GM21360 (cell line): ENCODE data around the gene CDC42EP1.

Experiments
- ATAC-seq: cut with Tn5 transposase; IDR thresholded peaks from one replicate; pipeline ENCODE4 v1.9.1; 2021; ENCODE audit warnings: mild to moderate bottlenecking, moderate library complexity; ENCODE audit not compliant: unreplicated experiment

Gene CDC42EP1

GRCh38 chr22:37559521-37559900, 769 bp upstream of the CDC42EP1 start:
- no peak for ATAC-seq

DNA sequence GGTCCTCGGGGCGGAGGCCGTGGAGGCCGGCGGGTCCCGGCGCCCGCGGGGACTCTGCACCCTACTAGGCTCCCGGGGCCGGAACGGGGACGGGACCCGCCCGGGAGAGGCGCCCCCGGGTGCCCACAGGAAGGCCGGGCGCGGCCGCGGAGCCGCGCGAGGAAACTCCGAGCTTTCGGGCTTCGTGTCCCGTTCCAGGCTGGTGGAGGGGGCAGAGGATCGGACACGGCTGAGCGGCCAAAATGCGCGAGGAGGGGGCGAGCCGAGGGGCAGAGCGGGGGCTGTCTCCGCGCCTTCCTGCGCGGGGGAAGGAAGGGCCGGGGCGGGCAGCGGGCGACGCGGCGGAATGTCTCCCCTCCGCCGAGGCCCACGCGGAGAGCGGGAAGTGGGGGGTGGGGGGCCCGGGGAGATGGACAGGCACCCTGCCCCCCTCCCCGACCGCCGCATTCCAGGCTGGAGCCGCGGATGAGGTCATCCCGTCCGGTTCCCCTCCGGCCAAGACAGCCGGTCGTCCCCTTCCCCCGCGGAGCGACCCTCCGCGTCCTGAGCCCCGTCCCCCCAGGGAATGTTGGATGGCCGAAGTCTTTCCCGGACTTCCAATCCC, 430 bp downstream of the CDC42EP1 start:
- no peak for ATAC-seq

DNA sequence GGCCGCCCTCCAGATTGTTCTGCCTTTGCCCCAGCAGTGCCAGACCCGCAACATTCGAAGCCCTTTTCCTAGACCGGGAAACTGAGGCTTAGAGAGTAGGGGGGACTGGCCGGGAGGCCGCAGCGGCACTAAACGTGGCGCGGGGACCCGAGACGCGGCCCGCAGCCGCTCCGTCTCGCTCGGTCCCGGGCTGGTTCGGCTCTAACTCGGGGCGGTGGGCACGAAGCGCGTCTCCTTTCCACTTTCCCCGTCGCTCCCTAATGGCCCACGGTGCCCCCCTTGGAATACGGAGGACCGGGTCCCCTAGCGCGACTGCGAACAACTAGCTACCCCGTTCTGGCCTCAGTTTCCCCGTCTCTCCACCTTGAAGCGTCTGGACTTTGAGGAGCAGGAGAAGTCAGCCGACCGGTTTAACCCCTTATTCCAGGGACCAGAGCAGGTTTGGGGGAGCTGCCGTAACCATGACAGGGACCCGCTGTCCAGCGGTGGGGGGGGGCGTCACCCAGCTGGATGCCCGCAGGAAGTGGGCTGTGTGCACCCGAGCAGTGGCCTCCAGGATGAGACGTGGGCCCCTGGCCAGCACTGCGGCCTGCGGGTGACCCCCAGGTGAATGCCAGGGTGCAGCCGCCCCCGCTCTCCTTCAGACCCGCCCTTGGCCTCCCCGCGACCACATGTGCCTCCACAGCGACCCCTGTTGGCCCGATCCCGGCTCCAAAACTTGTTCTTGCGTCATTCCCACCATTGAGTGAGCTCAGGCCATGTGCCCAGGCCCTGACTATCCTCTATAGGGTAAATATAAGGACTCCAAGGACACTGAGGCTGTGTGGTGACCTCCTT, 1.1 kb downstream of the CDC42EP1 start:
- no peak for ATAC-seq

GRCh38 chr22:37562049-37562875, 2.0 kb downstream of the CDC42EP1 start:
- ATAC-seq = no peak

DNA sequence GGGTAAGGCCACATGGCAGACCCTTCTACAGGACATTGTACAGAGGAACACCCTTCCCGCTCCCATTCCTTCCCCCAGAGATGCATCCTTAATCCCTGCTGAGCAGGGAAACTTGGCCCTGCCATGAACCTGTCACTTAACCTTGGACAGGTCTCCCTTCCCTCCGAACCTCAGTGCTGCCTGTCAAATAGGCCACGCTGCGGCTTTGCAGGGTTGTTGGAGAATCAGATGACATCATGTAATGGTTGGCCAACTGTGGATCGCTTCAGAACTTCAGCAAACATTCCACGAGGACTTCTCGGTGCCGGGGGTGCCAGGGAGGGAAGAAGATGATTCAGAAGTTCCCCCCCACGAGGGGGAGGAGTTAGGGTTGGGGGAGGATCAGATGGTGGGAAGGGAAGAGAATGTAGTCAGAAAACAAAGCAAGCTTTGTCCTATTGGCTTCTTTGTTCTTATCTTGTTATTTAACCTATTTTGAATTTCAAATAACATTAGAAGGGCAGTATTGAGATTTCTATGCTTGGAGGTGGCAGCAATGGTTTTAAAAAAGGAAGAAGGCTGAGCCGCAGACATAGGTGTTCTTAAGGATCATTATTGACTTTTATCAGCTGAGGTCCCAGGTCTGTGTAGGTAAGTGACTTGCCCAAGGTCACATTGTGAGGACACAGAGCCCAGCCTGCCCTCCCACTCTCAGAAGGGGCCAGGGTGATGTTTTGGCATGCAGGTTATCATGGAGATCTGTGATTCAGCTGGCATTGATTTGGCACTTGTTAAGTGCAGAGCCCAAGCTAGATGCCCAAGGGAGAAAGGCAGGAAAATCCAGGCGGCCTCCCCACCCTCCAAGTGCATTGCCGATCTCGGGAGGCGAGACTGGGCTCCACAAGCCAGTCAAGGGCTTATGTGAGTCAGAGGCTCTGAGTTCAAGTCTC, 3.1 kb downstream of the CDC42EP1 start:
- no peak for ATAC-seq

- no peak for ATAC-seq
Observed at GRCh38 chr22:37564111-37564711, 3.9 kb downstream of the CDC42EP1 start.

DNA sequence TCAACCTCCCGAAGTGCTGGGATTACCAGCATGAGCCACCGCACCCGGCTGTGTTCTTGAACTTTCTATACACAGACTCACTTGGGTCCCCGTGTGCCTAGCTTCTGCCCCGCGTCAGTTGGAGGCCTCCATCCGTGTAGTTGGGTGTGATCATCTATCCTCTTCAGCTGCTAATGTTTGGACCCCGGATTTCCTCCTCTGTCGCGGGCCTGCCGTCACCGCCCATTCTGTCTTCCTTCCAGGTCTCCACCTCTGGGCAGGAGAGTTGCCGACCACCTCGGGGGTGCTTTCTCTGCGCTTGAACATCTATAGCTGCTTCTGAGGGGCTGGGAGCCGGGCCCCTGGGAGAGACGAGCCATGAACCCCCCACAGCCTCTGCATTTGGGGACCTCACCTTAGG, 5.5 kb downstream of the CDC42EP1 start:
- no peak for ATAC-seq

GRCh38 chr22:37566329-37566837, 6.1 kb downstream of the CDC42EP1 start:
- no peak for ATAC-seq

DNA sequence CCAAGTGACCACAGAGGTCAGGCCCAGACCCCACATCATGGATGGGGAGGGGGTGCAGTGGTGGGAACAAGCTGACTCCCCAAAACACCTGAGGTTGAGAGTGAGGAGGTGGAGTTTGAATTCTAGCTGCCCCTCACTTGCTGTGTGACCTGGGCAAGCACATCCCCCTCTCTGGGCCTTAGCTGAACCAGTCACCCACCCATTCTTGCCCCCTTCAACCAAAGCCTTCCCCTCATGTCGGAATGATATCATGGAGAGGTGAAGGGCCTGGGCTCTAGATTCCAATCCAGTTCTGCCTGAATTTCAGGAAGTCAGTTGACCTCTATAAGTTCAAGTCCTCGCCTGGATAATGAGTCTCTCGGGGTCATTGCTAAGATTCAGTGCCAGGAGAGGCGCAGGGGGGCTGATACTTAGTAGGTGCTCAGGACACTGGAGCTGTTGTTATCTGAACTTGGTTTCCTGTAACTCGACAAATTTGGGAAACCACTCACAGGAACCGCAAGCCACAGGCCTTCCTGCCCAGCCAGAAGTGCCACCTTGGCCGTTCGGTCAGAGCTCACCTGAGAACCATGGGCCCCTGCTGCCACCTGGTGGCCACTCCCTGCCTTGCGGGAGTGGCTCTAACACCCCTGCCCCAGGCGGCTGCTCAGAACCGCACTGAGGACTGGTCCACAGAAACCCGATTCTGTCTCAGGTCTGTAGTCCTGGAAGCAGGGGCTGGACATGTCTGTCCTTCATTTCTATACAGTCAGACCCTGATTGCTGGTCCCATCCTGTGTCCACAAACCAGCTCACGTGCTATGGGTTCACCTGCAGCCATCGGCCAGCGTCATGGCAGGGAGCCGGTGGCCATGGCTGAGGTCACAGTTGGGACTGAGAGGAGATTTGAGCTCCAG, 6.9 kb downstream of the CDC42EP1 start:
- peak; percentile 52 for ATAC-seq

DNA sequence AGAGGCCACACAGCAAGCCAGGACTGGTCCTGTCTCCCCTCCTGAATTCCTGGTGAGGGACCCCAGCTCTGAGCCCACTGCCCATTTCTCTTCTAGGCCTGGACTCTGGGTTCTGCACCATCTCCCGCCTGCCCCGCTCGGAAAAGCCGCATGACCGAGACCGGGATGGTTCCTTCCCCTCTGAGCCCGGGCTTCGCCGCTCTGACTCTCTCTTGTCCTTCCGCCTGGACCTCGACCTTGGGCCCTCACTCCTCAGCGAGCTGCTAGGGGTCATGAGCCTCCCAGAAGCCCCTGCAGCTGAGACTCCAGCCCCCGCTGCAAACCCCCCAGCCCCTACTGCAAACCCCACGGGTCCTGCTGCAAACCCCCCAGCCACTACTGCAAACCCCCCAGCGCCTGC, 7.7 kb downstream of the CDC42EP1 start:
- ATAC-seq = no peak

- ATAC-seq = no peak
Observed at GRCh38 chr22:37568448-37569008, 8.2 kb downstream of the CDC42EP1 start.

- no peak for ATAC-seq
Observed at GRCh38 chr22:37569009-37569920, 9.0 kb downstream of the CDC42EP1 start.

GRCh38 chr22:37569921-37570660, 9.8 kb downstream of the CDC42EP1 start:
- ATAC-seq = no peak

GRCh38 chr22:37570661-37570976, 10.3 kb downstream of the CDC42EP1 start:
- ATAC-seq = no peak

DNA sequence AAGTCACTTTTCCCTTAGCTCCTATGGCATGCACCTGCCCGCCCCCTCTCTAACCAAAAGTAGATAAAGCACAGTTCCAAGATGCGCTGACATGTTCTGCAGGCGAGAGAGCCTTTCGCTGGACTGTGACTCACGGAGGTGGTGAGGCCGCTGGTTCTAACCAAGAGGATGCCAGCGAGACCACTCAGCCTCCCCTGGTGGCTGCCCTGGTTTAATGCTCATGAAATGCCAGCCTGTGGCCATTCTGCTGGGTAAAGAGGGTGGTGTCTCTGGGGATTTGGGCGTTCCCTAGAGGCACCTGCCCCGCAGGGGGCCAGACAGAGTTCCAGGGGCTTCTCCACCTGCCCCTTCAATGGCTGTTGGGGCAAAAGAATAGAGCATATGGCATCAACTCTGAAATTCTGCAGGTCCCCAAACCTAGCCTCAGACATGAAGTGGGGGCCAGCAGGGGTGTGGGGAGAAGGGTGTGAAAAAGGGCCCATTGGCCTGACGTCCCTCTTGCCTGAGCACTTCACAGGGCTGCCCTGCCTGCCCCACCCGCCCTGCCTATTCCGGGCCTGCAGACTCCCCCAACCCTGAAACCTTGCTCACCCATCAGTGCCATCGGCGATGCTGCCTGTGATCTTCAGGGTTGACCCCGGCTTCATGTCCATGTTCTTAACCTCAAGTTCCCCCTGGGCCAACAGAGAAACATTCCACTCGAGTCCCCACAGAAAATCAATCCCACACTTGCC, 11.1 kb downstream of the CDC42EP1 start:
- ATAC-seq = no peak

- no peak for ATAC-seq
Observed at GRCh38 chr22:37571992-37572373, 11.7 kb downstream of the CDC42EP1 start.
